Left ventricle myocardium inferior (tissue), 1 donor: Measurements from ENCODE around the gene ZNF577. TPM values are rescaled to one million over a fixed set of nuclear protein-coding genes. Genes with fewer than 3 reads are reported as not detected.
"Not testable (repeated sequence)": the region's sequence is repeated elsewhere in the genome, so short reads cannot be mapped to it uniquely, and the experiment has no call there.

Source experiments
- DNase-seq: peaks from one replicate; pipeline ENCODE4 v3.0.0-alpha.2; 2020
- H3K27ac ChIP-seq: fragments of 200-600 bp; replicated peaks from 2 replicates; pipeline ENCODE4 v1.8.0; 2021
- H3K27me3 ChIP-seq: fragments of 200-600 bp; 2 replicates; pipeline ENCODE4 v1.8.0; 2021; ENCODE audit warnings: low read depth
- H3K36me3 ChIP-seq: fragments of 200-600 bp; 2 replicates; pipeline ENCODE4 v1.8.0; 2021
- H3K4me1 ChIP-seq: fragments of 200-600 bp; 2 replicates; pipeline ENCODE4 v1.8.0; 2021
- H3K4me3 ChIP-seq: fragments of 200-600 bp; 2 replicates; pipeline ENCODE4 v1.8.0; 2021; ENCODE audit warnings: mild to moderate bottlenecking, moderate library complexity
- H3K9me3 ChIP-seq: fragments of 200-600 bp; replicated peaks from 2 replicates; pipeline ENCODE4 v1.8.0; 2021
- CTCF ChIP-seq: fragments of 200-600 bp; IDR thresholded peaks from 2 replicates; pipeline ENCODE4 v1.8.0; 2021; ENCODE audit warnings: antibody characterized with exemption, mild to moderate bottlenecking, borderline replicate concordance
- intact Hi-C: fragments of 100-400 bp; cut with micrococcal nuclease; formaldehyde crosslinking; loops from one replicate; pipeline ENCODE4 v1.11.0; 2022
- total RNA-seq: library from RNA; stranded (reverse); fragmentation: NEBNext Ultra II Directional; extraction: Animal tissue kit (Norgen Biotek cat#: 25700); gene quantifications from one replicate; pipeline ENCODE4 v1.2.1, GENCODE V29; 2021
- donor health status: DM: no; HTN: yes; CAD: no; lungs with severe emphysema.

The ZNF577 gene
- total RNA-seq, 1 donor from 2014 or later, result 9.7 TPM

- H3K4me3 ChIP-seq, result no peak overlapping the region
- intact Hi-C loops, result no loop called here
- no peak overlapping the region for H3K27ac ChIP-seq
- no peaks in the 10 kb centered on the region for H3K27me3 ChIP-seq
- no peak for TF ChIP-seq CTCF
- H3K36me3 ChIP-seq, result peaks cover 5% of the 10 kb centered on the region
- H3K9me3 ChIP-seq, result peaks cover 81% of the 10 kb centered on the region
- DNase-seq, result no peak
- peaks cover 8% of the 10 kb centered on the region for H3K4me1 ChIP-seq
These were observed 34.2 kb upstream of the ZNF577 start for GRCh38 chr19:51921949-51922348.

GRCh38 chr19:51919606-51920005 lies 31.9 kb upstream of the ZNF577 start:
- no peaks in the 10 kb centered on the region for H3K27me3 ChIP-seq
- no peak for DNase-seq
- intact Hi-C loops, result no loop called here
- H3K9me3 ChIP-seq, result peaks cover 100% of the 10 kb centered on the region
- no peak for TF ChIP-seq CTCF
- H3K4me3 ChIP-seq, result no peak overlapping the region
- no peak overlapping the region for H3K27ac ChIP-seq
- peaks cover 5% of the 10 kb centered on the region for H3K36me3 ChIP-seq
- no peaks in the 10 kb centered on the region for H3K4me1 ChIP-seq

- peaks cover 94% of the 10 kb centered on the region for H3K9me3 ChIP-seq
- no peak for TF ChIP-seq CTCF
- intact Hi-C loops, result no loop called here
These were observed 28.4 kb upstream of the ZNF577 start for GRCh38 chr19:51916167-51916566.

GRCh38 chr19:51915324-51915867 lies 27.6 kb upstream of the ZNF577 start:
- H3K4me1 ChIP-seq, result no peaks in the 10 kb centered on the region
- no peak overlapping the region for H3K27ac ChIP-seq
- peaks cover 5% of the 10 kb centered on the region for H3K27me3 ChIP-seq
- no peak for DNase-seq
- no peak overlapping the region for H3K4me3 ChIP-seq
- peaks cover 89% of the 10 kb centered on the region for H3K9me3 ChIP-seq
- H3K36me3 ChIP-seq, result peaks cover 7% of the 10 kb centered on the region
- intact Hi-C loops, result no loop called here
- no peak for TF ChIP-seq CTCF

More at GRCh38 chr19:51916167-51916566, 28.4 kb upstream of the ZNF577 start:
- Histone ChIP-seq H3K36me3 (peaks cover 11% of the 10 kb centered on the region), H3K27me3 (peaks cover 5% of the 10 kb centered on the region), H3K4me1 (no peaks in the 10 kb centered on the region), H3K27ac (no peak overlapping the region), H3K4me3 (no peak overlapping the region)
- no peak for DNase-seq

GRCh38 chr19:51907981-51908380 lies 20.2 kb upstream of the ZNF577 start:
- DNase-seq, H3K27ac ChIP-seq, H3K36me3 ChIP-seq, H3K4me3 ChIP-seq, intact Hi-C loops: not testable (repeated sequence)
- Histone ChIP-seq H3K27me3 (peaks cover 48% of the 10 kb centered on the region), H3K4me1 (peaks cover 17% of the 10 kb centered on the region), H3K9me3 (peaks cover 29% of the 10 kb centered on the region)

GRCh38 chr19:51906108-51906507 lies 18.4 kb upstream of the ZNF577 start:
- intact Hi-C loops, result not testable (repeated sequence)

GRCh38 chr19:51905639-51906038 lies 17.9 kb upstream of the ZNF577 start:
- H3K9me3 ChIP-seq, result peaks cover 34% of the 10 kb centered on the region
- H3K4me3 ChIP-seq, intact Hi-C loops, DNase-seq, H3K27ac ChIP-seq: not testable (repeated sequence)
- H3K27me3 ChIP-seq, result peaks cover 44% of the 10 kb centered on the region
- peaks cover 13% of the 10 kb centered on the region for H3K36me3 ChIP-seq
- peaks cover 19% of the 10 kb centered on the region for H3K4me1 ChIP-seq

More at GRCh38 chr19:51906108-51906507, 18.4 kb upstream of the ZNF577 start:
- Histone ChIP-seq H3K9me3 (peaks cover 30% of the 10 kb centered on the region), H3K36me3 (peaks cover 10% of the 10 kb centered on the region), H3K4me1 (peaks cover 19% of the 10 kb centered on the region), H3K27me3 (peaks cover 44% of the 10 kb centered on the region)
- not testable (repeated sequence) for DNase-seq, H3K4me3 ChIP-seq, H3K27ac ChIP-seq
